SH-SY5Y (cell line): ENCODE results near the gene RGS3.

ENCODE experiments used
- GATA2 ChIP-seq: IDR thresholded peaks from 2 replicates; pipeline ENCODE4 v1.6.1; 2011; ENCODE audit warnings: mild to moderate bottlenecking, low read depth, low read length
- GATA3 ChIP-seq: IDR thresholded peaks from 2 replicates; pipeline ENCODE4 v1.6.1; 2011; ENCODE audit warnings: low read depth, mild to moderate bottlenecking, low read length, moderate library complexity

DNA sequence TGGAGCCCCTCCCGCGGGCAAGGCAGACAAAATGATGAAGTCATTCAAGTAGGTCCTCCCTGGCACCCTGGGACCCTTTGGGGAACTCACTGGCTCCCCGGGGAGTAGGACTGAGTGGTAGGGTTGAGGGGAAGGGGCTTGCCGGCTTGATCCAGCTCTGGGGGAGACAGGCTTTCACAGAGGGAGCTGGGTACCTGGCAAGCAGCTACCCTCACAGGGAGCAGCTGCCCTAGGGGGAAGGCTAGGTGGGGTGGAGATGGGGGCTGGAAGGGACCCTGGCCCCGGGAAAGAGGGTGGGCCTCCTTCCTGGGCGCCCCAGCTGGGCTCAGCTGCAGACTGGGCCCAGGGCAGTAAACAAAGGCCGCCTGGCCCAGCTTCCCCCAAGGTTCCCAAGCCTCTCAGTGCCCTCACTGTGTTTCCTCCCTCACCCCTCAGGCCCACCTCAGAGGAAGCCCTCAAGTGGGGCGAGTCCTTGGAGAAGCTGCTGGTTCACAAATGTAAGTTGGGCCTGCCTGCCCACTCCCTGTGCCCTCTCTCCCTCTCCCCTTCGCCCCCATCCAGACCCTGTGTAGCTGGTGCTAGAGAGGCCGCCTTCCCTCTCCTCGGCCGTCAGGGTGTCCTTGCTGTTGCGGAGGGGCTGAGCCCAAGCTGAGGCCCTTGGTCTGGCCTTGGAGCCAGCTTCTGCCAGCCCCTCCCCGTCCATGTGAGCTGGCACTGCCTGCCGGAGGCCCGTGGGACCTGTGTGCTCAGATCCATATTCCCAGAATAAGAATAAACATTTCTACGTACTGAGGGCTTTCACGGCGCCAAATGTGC lies 131.2 kb downstream of the RGS3 start:
- TF ChIP-seq GATA3 (no peak), GATA2 (no peak)
